Measurements from ENCODE around the gene RPP25L.
A peak's percentile ranks its signal among the peaks of the same experiment; 100 is the strongest.

The RPP25L gene

DNA sequence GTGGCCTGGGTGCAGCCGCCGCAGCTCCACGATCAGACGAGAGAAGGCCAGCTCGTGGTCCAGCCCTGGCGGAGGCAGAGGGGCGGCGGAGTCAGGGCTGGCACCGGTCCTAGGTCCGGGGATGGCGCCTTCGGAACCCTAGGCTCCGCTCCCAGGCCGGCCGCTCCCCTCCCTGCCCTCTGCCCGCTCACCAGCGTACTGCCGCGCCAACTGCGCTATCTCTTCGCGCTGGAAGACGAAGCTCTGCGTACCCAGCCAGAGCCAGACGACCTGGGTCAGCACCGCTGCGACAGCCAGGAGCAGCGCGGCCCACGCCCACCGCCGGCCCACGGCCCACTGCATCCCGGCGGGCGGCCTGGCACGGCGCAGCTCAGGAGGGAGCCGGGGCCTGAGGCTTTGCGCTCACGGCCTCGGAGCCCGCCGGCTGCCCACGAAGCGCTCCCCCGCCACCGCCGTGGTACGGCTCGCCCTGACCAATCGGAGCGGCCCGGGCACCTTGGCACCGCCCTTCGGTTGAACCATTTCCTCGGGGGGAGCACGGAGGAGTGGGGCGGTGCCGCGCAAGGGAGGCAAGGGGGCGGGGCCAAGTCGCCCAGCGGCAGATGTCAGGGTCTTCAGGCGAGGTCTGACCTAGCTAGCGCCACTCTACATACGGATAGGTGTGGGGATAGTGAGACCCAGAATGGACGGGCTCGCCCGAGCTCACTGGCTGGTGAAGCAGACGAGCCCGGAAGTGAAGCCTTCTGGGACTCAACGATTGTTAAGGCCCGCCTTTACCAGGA is 25.6 kb upstream of the RPP25L start, which contains the start of gene SIGMAR1:
SIGMAR1 (minus strand) TSS at position 432 of the 782 bp plus-strand sequence; CDS start at position 342, 90 bp downstream.
- DNase-seq = peak; percentile 75

DNA sequence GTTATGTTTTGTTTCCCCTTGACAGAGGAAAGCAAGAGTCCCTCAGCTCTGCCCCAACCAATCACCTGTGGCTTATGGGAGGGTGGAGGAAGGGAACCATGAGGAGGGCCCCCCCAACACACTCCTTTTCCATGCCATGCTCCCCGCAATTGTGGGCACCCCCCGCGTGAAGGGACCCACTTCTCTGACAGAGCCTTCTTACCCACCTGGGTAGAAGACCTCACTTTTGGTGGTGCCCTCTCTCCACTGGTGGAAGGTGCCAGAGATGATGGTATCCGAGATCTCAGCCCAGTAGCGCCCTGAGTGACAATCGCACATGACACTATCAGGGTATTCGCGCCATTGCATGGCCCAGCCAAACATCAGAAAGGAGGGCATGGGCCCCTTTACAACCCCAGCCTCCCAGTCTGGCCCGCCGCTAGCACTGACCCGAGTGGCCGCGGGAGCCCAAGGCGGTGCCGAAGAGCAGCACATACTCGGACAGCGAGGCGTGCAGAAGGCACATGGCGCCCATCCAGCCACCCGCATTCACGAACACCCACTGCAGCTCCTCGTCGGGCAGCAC is 25.0 kb upstream of the RPP25L start:
- DNase-seq = no peak

DNA sequence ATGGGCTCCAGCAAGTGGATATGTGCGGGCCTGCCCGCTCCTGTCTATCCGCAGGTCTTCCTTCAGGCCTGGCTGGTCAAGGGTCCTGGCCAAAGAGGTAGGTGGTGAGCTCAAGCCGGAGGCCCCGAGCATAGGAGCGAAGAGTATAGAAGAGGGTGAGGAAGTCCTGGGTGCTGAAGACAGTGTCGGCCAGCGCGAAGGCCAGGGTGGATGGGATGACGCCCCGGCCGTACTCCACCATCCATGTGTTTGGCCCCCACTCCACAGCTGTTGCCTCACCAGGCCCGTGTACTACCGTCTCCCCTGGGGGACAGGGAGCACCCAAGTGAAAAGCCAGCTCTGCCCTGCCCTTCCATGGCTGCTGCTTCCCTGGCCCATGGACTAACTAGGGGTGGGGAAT is 23.7 kb upstream of the RPP25L start:
- no peak for DNase-seq

DNA sequence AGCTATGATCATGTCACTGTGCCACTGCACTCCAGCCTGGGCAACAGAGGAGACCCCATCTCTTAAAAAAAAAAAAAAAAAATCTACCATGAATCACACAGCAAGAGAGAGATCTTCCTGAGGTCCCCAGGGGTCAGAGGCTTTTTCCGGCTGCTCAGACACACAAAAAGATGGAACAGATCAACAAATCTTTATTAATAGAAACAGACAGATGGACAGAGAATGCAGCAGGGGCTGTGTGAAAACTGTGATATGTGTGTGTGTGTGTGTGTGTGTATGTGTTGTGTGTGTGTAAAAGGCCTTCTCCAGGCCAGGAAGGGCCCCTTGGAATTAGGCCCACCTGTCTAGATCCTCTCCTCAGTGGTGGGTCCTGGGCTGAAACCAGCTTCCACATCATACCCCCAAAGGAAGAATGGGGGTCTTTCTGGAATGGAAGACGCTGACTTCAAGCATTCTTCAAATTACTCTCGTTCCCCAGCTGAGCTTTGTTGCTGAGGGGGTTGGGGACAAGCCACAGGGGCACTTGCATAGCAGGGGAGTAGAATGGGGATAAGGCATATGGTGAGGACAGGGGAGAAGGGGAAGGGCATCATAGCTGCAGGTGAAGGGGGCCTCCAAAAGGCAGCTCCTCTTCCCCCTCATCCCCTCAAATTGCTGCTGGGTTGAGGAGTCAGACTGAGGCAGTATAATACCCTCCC is 22.8 kb upstream of the RPP25L start:
- DNase-seq = no peak

DNA sequence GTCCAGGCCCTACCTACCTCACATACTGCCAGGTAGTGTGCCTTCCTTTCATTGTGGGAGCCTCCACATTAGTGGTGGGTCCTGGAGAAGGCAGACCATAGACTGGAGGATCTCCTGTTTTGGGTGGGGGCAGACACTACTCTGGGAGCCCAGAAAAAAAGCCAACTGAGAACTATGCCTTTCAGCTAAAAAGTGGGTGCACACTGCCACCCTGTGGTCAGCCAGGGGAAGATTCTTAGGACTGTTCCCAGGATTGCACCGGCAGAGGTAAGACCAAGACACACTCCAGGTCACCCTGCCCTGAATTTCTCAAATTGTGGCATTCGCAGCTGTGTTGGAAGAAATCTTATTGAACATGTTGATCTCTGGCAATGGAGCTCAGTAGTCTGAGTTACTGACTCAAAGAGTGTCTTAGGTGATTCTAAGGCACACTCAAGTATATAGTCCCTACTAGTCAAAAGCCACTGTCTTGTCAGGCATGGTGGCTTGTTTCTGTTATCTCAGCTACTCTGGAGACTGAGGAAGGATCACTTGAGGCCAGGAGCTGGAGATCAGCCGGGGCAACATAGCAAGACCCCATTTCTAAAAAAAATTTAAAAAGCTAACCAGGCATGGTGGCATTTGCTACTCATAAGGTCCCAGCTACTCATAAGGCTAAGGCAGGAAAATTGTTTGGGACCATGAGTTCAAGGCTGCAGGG is 22.1 kb upstream of the RPP25L start:
- DNase-seq = peak; percentile 50

DNA sequence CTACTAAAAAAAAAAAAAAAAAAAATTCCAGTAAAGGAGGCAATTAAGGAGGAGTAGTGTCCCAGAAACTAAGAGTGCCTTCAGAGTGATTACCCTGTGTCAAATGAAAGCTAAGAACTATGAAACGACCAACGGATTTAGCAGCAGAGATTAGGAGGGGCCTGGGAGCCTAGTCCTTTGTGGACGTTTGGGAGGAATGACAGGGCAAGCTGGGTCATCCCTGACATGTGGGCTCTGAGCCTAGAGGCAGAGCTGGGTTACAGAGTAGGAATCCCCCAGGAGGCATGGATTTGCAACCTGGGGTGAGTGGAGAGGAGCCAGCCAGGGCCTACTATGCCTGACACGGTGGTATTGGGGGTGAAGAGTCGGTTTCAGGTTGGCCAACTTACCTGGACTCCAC is 21.3 kb upstream of the RPP25L start:
- DNase-seq = no peak

DNA sequence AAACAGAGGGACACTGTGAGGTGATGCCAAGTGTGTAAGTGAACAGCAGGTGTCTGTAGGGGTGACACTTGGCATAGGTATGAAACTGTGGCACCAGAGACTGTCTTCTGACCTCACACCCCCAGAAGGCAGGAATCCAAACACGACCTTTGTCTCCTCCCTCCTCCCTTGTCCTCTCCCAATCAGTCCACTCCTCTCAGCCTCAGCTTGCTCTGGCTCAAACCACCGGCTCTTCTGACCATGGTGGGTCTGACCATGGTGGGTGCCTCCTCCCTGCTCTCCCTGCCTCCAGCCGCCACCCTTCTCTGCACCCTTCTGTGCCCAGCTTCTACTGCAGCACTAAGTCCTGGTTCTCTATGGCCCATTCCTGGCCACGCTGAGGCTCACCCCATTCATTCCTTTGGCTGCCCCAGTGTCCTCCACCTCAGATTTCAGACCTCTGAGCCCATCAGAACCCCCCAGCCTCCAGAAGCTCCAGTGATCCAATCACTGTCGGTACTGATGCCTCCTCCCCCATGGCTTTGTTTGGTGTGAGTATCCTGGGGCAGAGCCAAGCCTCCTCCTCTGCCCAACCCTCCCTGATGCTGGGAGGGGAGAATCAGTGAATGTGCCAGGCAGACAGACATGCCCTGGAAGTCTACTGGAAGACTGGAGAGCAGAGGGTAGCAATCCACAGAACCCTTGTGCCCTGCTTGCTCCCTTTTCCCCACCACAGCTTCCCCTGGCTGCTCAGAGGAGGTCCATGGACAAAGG is 18.7 kb upstream of the RPP25L start:
- DNase-seq = no peak

DNA sequence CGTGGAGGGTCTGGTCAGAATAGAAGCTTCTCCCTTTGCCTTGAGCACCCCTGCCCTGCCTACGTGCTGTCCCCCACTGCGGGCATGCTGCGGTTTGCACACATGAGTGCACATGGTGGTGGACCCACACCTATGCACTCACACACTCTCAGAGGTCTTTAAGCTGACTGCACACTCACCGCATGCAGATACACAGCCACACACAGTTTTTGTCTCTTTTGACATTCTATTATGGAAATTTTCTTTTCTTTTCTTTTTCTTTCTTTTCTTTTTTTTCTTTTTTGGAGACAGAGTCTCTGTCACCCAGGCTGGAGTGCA is 17.6 kb upstream of the RPP25L start:
- no peak for DNase-seq

DNA sequence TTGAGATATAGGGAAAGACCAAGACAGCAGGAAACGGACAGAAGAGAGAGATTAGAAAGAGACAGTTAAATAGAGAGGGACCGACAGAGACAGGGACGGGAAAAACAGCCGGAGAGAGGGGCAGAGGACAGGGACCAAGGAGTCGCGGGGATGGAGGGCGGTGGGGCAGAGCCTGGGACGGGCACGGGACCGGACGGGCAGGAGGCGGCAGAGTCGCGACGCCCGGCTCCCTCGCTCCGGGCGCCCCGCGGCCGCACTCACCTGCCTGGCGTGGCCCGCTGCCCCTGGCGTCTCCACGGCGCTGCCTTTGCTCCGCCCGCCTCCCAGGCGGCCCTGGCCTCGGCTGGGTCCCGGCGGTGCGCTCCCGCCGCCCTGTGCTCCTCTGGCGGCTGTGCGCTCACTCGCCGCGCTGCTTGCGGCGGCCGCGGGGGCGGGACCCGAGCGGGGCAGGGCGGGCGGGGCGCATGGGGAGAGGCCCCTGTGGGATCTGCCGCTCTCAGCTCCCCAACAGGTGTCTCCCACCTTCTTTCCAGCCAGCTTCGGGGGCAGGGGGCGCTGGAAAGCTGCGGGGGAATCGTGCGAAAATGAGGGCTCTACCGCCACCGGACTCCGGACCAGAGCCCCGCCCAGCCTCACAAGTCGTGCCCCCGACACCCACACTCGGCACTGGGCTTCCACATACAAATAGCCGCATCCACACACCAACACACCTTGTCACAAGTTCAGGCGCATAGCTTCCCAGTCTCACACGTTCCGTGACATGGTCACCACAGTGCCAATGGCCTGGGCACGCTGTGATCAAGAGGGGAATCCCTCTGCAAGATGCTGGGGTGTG is 17.0 kb upstream of the RPP25L start, which contains the start of gene ARID3C:
ARID3C (minus strand) TSS at position 411 of the 835 bp plus-strand sequence. CDS start 1,052 bp downstream, outside the sequence.
- no peak for DNase-seq

DNA sequence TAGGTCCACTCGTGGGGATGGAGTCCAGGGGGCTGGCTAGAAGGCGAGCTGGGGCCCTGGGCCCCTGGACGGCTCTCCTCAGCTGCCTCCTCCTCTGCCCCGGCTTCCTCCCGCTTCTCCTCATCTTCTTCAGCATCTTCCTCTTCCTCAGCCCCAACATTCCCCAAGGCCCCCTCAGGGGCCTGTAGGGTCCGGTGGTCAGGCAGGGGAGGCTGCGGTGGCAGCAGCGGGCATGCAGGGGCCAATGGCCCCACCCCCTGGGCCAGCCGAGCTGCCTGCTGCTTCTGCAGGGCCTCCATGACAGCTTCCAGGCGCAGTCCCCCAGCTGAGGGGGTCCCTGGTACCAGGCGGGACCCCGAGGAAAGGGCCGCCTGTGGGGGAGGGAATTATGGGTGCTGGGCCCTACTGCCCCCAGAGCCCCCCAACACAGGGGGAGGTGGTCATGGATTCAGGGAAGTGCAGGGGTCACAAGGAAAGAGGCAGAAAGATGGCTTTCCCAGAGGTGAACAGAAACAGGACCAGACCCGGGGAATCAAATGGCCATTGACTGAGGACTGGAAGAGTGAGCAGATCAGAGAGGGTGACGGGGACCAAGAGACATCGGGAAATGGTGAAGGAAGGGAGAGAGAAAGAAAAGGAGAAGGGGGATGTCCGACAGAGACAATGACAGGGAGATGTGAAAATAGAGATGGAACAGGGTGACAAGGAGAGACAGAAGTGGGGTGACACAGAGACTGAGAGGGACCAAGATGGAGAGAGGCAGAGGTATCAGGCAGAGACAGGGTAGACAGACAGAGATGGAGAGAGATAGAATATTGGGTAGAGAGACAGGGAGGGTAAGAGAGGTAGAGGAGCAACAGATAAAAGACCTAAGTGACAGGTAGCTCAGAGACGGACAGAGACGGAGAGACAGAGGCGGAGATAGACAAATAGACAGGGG is 16.1 kb upstream of the RPP25L start:
- no peak for DNase-seq

DNA sequence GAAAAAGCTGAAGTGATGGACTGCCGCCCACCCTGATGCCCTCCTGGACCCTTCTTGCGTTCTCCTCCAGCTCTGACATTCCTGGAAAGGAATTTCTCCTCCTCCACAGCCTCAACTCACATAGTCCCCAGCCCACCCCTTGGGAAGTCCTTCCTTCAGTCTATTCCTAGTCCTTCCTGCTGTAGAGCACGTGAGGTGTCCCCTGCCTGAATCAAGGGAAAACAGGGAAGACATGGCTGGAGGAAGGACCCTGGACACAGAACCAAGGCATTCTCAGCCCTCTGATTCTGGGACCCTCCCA is 13.2 kb upstream of the RPP25L start:
- DNase-seq = no peak

DNA sequence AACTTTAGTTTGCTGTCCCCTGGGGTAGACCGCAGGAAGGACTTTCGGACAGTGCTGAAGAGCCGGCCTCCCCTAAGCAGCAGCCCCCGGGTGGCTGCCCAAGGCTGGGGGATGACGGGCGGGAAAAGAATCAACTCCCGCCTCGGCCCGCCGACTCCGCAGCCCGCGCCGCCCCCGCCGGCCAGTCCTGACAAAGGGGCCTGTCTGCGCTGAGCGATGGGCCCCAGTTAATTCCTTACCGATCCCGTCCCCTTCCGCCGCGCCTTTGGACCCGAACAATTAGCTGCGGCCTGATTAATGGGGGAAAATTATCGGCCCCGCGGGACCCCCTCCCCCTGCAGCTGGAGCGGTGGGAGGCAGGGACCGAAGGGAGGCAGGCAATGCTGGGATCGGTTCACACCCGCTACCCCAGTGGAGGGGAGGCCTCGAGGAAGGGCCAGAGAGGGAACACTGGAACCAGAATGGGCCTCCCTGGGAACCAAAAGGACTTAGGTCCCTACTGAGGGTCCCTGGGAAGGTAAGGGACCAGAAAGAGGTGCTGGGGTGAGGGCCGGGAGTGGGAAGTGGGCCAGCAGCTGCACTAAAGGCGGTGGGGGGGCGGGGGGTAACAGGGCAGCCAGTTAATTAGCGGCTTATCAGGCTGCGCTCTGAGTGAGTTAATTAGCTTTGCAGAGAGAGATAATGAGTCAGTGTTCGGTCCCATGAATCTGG is 12.7 kb upstream of the RPP25L start:
- DNase-seq = no peak

DNA sequence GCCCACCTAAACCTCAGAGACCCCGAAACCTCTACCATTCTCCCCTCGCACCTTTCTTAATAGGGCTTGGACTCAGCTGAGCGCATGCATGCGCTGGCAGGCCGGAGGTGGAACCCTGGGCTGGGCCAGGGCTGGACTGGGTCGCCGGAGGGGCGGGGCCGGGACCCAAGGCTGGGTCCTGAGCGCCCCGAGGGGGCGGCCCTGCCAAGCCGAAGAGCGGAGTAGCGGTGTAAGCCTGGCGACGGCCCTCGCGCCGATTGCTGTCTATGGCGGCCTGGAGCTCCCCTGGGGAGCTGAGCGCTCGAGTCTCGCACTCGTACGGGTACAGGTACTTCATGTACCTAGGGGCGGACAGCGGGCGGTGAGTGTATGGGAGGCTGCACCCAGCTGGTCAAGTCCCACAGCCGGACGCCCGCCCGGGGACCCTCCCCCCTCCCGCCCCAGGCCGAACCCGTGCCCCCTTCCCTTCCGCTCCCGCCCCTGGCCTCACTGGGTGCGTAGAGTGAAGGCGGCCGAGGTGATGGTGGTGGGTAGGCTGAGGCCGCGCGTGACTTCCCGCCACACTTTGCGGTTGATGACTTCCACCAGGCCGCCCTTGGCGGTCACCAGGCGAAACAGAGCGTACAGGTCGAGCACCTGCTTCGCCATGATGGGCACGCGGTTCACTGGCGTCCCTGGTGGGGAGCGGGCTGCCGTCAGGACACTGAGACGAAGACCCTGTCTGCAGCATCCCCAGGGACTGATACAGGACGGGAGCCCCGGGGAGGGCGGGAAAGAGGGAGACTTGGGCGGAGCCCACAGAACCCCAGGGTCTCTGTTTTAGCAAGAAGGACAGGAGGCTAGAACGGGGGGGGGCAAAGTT is 11.7 kb upstream of the RPP25L start:
- DNase-seq = no peak

DNA sequence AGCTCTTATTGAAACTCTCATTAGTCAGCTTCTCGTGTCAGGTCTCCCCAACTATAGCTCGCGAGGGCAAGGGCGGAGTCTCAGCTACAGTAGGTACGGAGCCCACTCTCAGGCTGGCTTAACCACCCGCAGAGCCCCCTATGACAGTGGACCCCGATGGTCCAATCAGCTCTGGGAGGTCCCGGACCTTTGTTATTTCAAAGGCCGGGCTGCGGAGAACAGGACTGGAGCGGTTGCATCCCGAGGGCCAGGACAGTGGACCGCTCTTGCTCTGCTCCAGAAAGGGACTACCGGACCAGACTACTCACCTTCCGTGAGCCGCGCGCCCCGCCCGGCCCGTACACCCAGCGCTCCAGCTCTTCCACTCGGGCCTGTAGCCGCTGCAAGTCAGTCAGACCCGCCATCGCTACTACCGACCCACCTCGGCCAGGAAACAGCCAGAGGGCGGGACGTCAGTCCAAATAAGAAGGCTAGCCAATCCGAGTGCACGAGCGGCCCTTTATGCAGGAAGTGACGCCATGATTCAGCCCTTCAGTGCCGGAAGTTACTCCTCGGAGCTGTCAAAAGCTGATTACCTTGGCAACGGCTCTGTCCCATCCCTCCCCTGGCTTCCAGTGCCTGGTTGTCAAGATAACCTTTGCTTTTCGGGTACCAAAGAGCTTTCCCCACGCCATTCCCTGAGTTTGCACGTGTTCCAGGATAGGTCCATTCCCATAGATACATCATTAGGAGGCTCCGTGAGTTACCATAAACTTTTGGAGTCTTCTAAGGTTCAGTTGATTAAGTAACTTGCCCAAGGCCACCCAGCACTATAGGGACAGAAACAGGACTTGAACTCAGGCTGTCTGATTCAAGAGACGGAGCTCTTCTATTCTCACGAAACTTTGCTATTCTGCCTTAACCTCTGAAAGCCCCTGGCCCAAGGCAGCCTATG is 8.4 kb upstream of the RPP25L start, which contains the start of gene DCTN3:
DCTN3 (minus strand) TSS at position 435 of the 934 bp plus-strand sequence; CDS start at position 404, 31 bp downstream.
- DNase-seq = peak; percentile 79

DNA sequence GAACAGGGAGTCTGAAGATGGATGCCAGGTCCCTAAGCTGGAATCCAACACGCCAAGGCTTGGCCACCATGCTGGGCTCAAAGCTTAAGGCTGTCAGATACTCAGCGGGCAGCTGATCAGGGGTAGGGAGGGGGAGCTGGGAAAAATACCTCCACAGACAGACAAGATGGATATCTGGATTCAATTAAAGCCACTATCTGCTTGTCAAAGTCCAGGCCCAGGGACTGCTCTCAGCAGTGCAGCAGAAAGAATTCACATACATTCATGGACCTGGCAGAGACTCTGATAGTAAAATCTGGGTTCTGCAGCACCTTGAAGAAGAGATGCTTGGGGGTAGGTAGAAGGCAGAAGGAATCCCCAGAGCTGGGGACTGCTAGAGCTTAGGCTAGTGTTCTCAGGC is 3.2 kb upstream of the RPP25L start:
- no peak for DNase-seq

DNA sequence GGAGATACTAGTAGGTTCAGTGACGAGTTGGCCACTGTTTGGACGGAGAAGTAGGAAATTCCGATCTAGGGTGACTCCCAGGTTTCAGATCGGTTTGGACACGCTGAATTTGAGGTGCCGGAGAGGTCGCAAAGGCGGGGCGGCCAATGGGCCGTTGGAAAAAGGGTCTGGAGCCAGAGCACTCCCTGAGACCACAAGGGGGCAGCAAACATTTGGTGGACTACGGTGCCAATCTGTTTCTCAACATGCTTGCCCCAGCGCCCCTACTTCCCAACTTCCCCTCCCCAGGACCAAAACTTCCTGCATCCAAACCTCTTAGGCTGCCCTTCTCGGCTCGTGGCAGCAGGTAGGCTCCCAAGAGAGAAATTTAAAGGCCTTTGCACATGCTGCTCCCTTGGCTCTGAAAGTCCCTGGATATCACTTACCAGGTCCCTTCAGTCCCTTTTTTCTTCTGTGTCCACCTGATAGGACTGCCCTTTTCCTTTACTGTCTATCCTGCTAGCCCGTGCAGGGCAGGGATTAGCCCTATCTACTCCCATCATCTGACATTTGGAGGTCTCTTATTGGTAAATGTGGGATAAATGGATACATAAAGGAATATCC is 992 bp upstream of the RPP25L start:
- peak; percentile 39 for DNase-seq

DNA sequence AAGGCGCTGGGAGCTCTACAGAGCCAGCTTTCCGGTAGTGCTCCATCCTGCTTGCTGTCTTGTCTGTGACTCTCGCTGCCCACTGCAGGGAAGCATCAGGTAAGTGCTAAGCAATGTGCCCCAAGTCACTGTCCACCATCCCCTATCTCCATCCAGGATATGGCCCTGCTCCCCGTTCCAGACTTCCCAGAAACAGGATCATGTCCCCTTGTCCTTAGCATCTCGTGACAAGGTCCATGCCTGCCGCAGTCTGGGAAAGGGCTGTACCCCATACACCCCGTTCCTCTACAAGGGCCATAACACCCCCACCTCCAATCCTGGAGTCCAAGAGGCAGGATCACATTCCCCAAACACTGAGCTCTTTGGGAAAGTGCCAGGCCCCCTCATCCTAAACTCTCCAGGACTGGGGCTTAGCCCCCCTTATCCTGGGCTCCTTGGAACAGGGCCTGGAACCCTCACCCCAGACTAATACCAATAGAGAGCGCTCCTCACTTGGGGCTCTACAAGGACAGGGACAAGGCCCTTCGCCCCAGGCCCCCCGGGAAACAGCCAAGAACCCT is 566 bp downstream of the RPP25L start:
- DNase-seq = no peak
